Keratinocyte (primary cell): ENCODE data around the gene EYA4. TPM values are rescaled to one million over a fixed set of nuclear protein-coding genes. Genes with fewer than 3 reads are reported as not detected.

Source experiments
- DNase-seq: peaks from one replicate; pipeline ENCODE4 v3.0.0-alpha.2; 2011; ENCODE audit warnings: low read depth, missing footprints, low spot score
- FAIRE-seq: peaks from 2 replicates; lab custom pipeline; 2011; peaks lifted over from hg19 to GRCh38; lab: Jason Lieb, UNC
- H2AFZ ChIP-seq: 2 replicates; pipeline ENCODE4 v1.6.0; 2012; ENCODE audit warnings: low read length, control low read depth, inconsistent platforms; ENCODE audit not compliant: control insufficient read depth
- H3K27ac ChIP-seq: 2 replicates; pipeline ENCODE4 v1.5.1; 2011; ENCODE audit warnings: low read length; ENCODE audit not compliant: control insufficient read depth, insufficient read depth
- H3K27me3 ChIP-seq: 3 replicates; pipeline ENCODE4 v1.6.0; 2011; ENCODE audit warnings: low read length; ENCODE audit not compliant: control insufficient read depth, insufficient read depth; ENCODE audit errors: extremely low read depth
- H3K36me3 ChIP-seq, 2 experiments: 2 replicates in 1 of 2; 3 replicates in 1 of 2; pipeline ENCODE4 v1.5.1; 2011; ENCODE audit warnings: low read length in 2 of 2, mild to moderate bottlenecking in 1 of 2; ENCODE audit not compliant: control insufficient read depth in 2 of 2, insufficient read depth in 2 of 2; ENCODE audit errors: extremely low read depth in 1 of 2
- H3K4me1 ChIP-seq: 3 replicates; pipeline ENCODE4 v1.5.1; 2011; ENCODE audit warnings: low read length; ENCODE audit not compliant: control insufficient read depth, insufficient read depth; ENCODE audit errors: extremely low read depth
- H3K4me2 ChIP-seq: 3 replicates; pipeline ENCODE4 v1.6.0; 2011; ENCODE audit warnings: low read depth, low read length; ENCODE audit not compliant: control insufficient read depth, insufficient read depth; ENCODE audit errors: extremely low read depth
- H3K4me3 ChIP-seq, 3 experiments: fragments of 200-600 bp in 1 of 3; sonication (generic) in 1 of 3; 2 replicates in 2 of 3; 3 replicates in 1 of 3; pipeline ENCODE4 v1.5.1; 2011 to 2016; ENCODE audit warnings: low read length in 3 of 3, mild to moderate bottlenecking in 3 of 3, control low read depth in 2 of 3, inconsistent platforms in 1 of 3, low read depth in 1 of 3, mixed read lengths in 1 of 3, mixed run types in 1 of 3, moderate library complexity in 1 of 3; ENCODE audit not compliant: control insufficient read depth in 2 of 3, insufficient read depth in 2 of 3; ENCODE audit errors: extremely low read depth in 1 of 3
- H3K79me2 ChIP-seq: 2 replicates; pipeline ENCODE4 v1.6.0; 2012; ENCODE audit warnings: low read length; ENCODE audit not compliant: control insufficient read depth, insufficient read depth
- H3K9ac ChIP-seq: 3 replicates; pipeline ENCODE4 v1.6.0; 2011; ENCODE audit warnings: low read length; ENCODE audit not compliant: control insufficient read depth, insufficient read depth; ENCODE audit errors: extremely low read depth
- H3K9me1 ChIP-seq: 3 replicates; pipeline ENCODE4 v1.6.0; 2011; ENCODE audit warnings: low read length; ENCODE audit not compliant: control insufficient read depth, insufficient read depth; ENCODE audit errors: extremely low read depth
- H3K9me3 ChIP-seq: 2 replicates; pipeline ENCODE4 v1.5.1; 2012; ENCODE audit warnings: low read depth, low read length; ENCODE audit not compliant: control insufficient read depth
- H4K20me1 ChIP-seq: 3 replicates; pipeline ENCODE4 v1.6.0; 2011; ENCODE audit warnings: low read length; ENCODE audit not compliant: control insufficient read depth, insufficient read depth; ENCODE audit errors: extremely low read depth
- CTCF ChIP-seq, 3 experiments: IDR thresholded peaks in 1 of 3; conservative IDR thresholded peaks in 1 of 3; optimal IDR thresholded peaks in 1 of 3; 2 replicates in 2 of 3; 3 replicates in 1 of 3; pipeline versions ENCODE3 to v1.5.1; 2011; ENCODE audit warnings: low read length in 3 of 3, mild to moderate bottlenecking in 3 of 3, moderate library complexity in 2 of 3, control low read depth in 1 of 3, inconsistent platforms in 1 of 3; ENCODE audit not compliant: insufficient read depth in 2 of 3; ENCODE audit errors: extremely low read depth in 1 of 3
- EZH2 ChIP-seq: IDR thresholded peaks from one replicate; pipeline ENCODE4 v1.6.1; 2012; ENCODE audit warnings: inconsistent platforms, mild to moderate bottlenecking, low read length, moderate library complexity
- dilution Hi-C: fragments of 300-500 bp; cut with MboI; formaldehyde crosslinking; loops from one replicate; pipeline ENCODE4 v1.7.0; 2020; ENCODE audit warnings: low sequenced_read_pairs; ENCODE audit not compliant: extremely low pct_ligation_motif_present
- polyA plus RNA-seq, 5 experiments: library from polyadenylated mRNA; depleted of rRNA in 3 of 5; stranded (reverse) in 3 of 5; stranded (forward) in 1 of 5; unstranded in 1 of 5; fragments of >200 nt; gene quantifications; 1 replicate in 1 of 5; 2 replicates in 3 of 5; 3 replicates in 1 of 5; pipeline versions ENCODE4 v1.2.1 to v1.2.3, GENCODE V29; 2011 to 2012; ENCODE audit warnings: missing spikeins in 2 of 5, low read depth in 1 of 5, low replicate concordance in 1 of 5

EYA4 gene
- polyA plus RNA-seq, 1 donor (not counting 4 experiments of a cell fraction or from before 2014, with no cell fraction given) = 0.01 TPM

GRCh38 chr6:133242637-133243585, 1.8 kb downstream of the EYA4 start:
- Histone ChIP-seq H2AFZ (no peak overlapping the region), H3K27ac (no peak overlapping the region), H3K27me3 (peaks cover 55% of the 10 kb centered on the region), H3K9ac (no peak overlapping the region), H3K9me1 (no peaks in the 10 kb centered on the region), H3K79me2 (no peaks in the 10 kb centered on the region), H3K36me3 (no peaks in the 10 kb centered on the region), H3K4me1 (peaks cover 8% of the 10 kb centered on the region), H3K4me2 (peak overlapping the region; percentile 32), H4K20me1 (no peaks in the 10 kb centered on the region), H3K4me3 (peak overlapping the region in 1 of 3 experiments; percentile 14), H3K9me3 (no peaks in the 10 kb centered on the region)
- FAIRE-seq (no peak), DNase-seq (no peak)
- peak; percentile 75 for TF ChIP-seq EZH2
- no peak for TF ChIP-seq CTCF (optimal IDR thresholded peaks at IDR 0.05 in 1 of 3, IDR thresholded peaks at IDR 0.05 in 1 of 3, conservative IDR thresholded peaks at IDR 0.05 in 1 of 3; ENCODE audit: extremely low read depth in 1 of 3, insufficient read depth in 2 of 3, low read length in 3 of 3)
- dilution Hi-C loops = no loop called here

GRCh38 chr6:133243723-133244305, 2.7 kb downstream of the EYA4 start:
- peaks cover 55% of the 10 kb centered on the region for H3K27me3 ChIP-seq
- H3K9me3 ChIP-seq = no peaks in the 10 kb centered on the region
- no peaks in the 10 kb centered on the region for H3K79me2 ChIP-seq
- TF ChIP-seq CTCF (optimal IDR thresholded peaks at IDR 0.05 in 1 of 3, IDR thresholded peaks at IDR 0.05 in 1 of 3, conservative IDR thresholded peaks at IDR 0.05 in 1 of 3; ENCODE audit: extremely low read depth in 1 of 3, insufficient read depth in 2 of 3, low read length in 3 of 3) (no peak), EZH2 (no peak)
- H3K4me3 ChIP-seq = no peak overlapping the region
- peaks cover 8% of the 10 kb centered on the region for H3K4me1 ChIP-seq
- dilution Hi-C loops = no loop called here
- H3K9me1 ChIP-seq = no peaks in the 10 kb centered on the region
- no peaks in the 10 kb centered on the region for H3K36me3 ChIP-seq
- H3K27ac ChIP-seq = no peak overlapping the region
- DNase-seq (no peak), FAIRE-seq (no peak)
- no peak overlapping the region for H3K9ac ChIP-seq
- H3K4me2 ChIP-seq = no peak overlapping the region
- H4K20me1 ChIP-seq = no peaks in the 10 kb centered on the region
- H2AFZ ChIP-seq = no peak overlapping the region
